GM18870 (cell line): ENCODE data around the gene WTAP.
"Not testable (repeated sequence)": the region's sequence is repeated elsewhere in the genome, so short reads cannot be mapped to it uniquely, and the experiment has no call there.

Experiments used
- ATAC-seq: cut with Tn5 transposase; IDR thresholded peaks from one replicate; pipeline ENCODE4 v1.9.1; 2021; ENCODE audit warnings: moderate library complexity; ENCODE audit not compliant: unreplicated experiment

Gene WTAP

GRCh38 chr6:159727717-159728445 is 575 bp downstream of the WTAP start:
- peak; percentile 27 for ATAC-seq

DNA sequence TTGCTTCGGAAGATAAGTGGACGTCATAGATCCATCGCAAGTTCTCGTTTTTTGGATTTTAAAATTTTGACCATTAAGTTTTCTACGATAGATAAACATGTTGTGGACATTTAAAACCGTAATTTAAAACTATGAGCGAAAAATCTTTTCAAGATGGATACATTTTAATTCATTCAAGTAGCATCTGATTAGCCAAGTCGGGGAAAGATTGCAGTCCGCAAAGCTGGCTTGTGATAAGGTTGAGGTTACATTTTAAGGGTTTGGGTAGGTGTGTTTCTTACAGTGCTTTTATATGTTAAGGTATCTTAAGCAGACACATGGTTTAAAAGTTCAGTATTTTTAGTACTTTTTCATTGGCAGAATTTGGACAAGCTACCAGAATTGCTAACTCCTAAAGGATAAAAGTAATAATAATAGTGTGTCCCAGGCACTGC is 1.2 kb downstream of the WTAP start:
- ATAC-seq: no peak

DNA sequence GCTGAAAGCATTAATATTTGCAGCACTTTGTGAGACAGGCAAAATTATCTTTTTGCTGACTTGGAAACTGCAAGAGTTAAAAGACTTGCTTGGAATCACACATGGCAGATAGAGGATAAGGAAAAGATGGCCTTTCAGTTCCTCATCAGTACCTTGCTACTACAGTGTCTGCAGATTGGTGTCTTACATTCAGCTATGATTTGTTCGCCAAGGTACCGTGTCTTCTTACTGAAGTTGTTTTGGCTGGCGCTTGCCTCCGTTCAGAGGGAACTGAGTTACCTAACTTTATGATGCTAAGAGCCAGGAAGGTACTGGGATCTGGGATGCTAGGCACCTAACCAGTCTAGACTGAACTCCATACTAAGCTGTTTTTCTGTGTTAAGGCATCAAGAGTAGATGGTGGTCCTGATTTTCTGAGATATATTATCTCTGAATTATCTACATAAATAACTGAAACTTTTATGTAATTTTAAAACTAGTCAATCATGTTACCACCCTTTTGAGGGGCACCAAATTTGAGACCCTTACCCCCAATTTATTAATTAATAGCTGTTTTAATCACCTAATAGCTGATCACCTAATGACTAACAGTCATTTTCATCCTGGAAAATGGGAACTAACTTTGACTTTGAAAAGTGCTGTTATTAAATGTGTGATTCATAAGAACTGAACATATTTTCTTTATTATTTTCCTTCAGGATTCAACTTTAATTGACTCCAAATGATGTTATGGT is 2.5 kb downstream of the WTAP start:
- ATAC-seq: no peak

GRCh38 chr6:159730332-159730676 is 3.0 kb downstream of the WTAP start:
- ATAC-seq: no peak

DNA sequence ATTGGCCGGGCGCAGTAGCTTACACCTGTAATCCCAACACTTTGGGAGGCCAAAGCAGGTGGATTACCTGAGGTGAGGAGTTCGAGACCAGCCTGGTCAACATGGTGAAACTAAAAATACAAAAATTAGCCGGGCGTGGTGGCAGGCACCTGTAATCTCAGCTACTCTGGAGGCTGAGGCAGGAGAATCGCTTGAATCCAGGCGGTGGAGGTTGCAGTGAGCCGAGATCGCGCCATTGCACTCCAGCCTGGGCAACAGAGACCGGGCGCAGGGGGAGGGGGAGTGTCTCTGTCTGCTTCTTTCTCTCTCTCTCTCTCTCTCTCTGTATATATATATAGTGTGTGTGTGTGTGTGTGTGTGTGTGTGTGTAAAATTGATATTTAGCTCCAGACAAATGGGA is 5.2 kb downstream of the WTAP start:
- not testable (repeated sequence) for ATAC-seq

GRCh38 chr6:159733395-159733794 is 6.1 kb downstream of the WTAP start:
- not testable (repeated sequence) for ATAC-seq

GRCh38 chr6:159736908-159737307 is 9.6 kb downstream of the WTAP start:
- no peak for ATAC-seq

DNA sequence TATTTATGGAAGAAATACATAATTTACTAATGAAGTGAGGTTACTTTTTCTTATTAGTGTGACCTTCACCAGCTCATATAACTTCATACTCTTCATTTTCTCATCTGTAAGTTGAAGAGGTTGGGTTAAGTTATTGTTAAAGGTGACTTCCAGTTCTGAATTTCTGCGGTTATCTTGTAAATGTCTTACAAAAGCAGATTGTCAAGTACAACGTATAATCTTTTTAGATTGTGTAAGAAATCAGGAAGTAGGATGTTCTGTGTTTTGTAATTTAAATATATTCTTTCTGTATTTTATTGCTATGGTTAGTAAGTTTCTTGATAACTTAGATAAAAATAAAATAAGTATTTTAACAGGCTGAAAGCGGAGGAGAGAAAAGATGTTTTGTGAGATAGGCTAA is 12.0 kb downstream of the WTAP start:
- ATAC-seq: no peak

- ATAC-seq: no peak
Measured at GRCh38 chr6:159742165-159742564, 14.9 kb downstream of the WTAP start.

- no peak for ATAC-seq
Measured at GRCh38 chr6:159745081-159745480, 17.8 kb downstream of the WTAP start.

DNA sequence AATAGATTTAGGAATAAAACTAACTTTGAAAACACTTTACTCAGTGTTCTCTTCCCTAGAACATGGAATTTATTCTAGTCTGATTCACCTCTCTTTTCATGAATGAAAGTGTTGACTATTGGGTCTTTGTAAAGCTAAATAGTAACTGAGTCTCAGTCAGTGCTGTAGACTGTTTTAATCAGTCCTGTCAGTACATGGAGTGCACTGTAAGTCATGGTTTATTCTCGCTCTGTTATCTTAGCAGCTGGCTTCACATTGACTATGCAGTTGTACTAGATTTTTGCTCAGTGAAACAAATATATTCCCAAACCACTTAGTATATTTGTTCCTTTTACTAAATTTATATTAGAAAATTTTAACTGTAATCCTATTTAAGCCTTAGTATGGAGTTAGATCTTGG is 19.5 kb downstream of the WTAP start:
- ATAC-seq: no peak

GRCh38 chr6:159748127-159748526 is 20.8 kb downstream of the WTAP start:
- not testable (repeated sequence) for ATAC-seq

DNA sequence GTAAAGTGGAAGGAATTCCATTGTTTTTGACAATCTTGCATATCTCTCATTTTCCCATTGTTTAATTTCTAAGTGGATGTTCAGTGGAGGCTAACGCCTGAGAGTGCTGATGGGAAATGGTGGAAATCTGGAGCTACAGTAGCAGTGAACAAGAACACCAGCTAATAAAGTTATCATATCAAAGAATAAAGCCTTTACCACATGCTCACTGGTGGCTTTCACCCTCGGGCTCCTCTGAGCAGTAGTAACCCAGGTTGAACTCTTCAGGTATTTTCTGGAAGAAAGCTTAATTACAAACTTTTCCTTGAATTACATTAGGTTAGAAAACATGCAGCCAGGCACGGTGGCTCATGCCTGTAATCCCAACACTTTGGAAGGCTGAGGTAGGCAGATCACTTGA is 24.1 kb downstream of the WTAP start:
- ATAC-seq: no peak

DNA sequence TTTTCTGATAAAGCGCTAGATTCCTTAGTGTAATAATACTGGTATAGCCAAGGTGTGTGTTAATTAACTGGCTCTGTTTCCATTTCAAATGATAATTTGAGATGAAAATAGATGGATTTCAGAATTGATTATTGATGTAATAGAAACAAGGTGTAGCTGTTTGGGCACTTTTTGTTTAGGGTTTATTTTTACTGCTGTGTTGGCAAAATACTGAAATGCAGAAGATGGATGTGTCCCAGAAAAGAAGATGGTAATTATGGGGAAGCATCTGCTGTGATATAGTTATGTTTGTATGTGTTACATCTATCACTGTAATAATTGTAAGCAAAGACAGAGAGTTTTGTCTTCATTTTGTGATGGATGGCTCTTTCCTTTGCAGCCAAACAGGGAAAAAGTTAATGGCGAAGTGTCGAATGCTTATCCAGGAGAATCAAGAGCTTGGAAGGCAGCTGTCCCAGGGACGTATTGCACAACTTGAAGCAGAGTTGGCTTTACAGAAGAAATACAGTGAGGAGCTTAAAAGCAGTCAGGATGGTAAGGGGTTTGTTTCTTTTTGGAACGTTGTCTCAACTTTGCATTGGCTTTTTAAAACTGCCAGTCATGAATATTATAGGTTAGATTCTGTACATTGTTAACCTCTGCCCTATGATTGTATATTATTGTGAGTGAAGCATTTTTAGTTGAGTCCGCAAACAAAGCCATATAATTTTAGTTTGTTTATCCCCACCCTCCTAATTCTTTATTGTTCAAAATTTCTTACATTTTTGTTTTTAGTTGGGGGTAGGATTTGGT is 26.0 kb downstream of the WTAP start:
- ATAC-seq: no peak

GRCh38 chr6:159754401-159754800 is 27.1 kb downstream of the WTAP start:
- no peak for ATAC-seq

DNA sequence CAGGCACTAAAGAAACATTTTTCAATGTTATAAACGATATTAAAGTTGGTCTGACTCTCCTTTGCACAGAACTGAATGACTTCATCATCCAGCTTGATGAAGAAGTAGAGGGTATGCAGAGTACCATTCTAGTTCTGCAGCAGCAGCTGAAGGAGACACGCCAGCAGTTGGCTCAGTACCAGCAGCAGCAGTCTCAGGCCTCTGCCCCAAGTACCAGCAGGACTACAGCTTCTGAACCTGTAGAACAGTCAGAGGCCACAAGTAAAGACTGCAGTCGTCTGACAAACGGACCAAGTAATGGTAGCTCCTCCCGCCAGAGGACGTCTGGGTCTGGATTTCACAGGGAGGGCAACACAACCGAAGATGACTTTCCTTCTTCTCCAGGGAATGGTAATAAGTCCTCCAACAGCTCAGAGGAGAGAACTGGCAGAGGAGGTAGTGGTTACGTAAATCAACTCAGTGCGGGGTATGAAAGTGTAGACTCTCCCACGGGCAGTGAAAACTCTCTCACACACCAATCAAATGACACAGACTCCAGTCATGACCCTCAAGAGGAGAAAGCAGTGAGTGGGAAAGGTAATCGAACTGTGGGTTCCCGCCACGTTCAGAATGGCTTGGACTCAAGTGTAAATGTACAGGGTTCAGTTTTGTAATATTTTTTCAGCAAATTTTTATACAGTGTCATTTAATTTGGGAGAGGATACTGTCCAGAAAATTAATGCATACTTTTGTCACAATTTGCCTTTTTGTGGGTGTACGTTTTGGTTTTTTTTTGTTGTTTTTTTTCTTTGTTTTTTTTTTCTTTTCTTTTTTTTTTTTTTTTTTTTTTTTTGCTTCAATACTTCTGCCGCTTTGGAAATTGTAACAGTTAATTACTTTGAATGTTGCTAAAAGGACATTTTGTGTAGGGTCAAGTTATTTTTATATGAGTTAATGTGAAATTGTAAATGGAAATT is 27.9 kb downstream of the WTAP start:
- no peak for ATAC-seq

- no peak for ATAC-seq
Measured at GRCh38 chr6:159756508-159756907, 29.2 kb downstream of the WTAP start.

- no peak for ATAC-seq
Measured at GRCh38 chr6:159758031-159759001, 31.0 kb downstream of the WTAP start.

GRCh38 chr6:159759645-159760044 is 32.3 kb downstream of the WTAP start:
- ATAC-seq: no peak
